DOHH2 (cell line): Measurements from ENCODE around the gene ANXA3.
A peak's percentile ranks its signal among the peaks of the same experiment; 100 is the strongest.

ENCODE experiments used
- H3F3A ChIP-seq: fragments of 200-600 bp; sonication (generic), shearing (Covaris generic); 2 replicates; pipeline ENCODE4 v1.6.0; 2016; ENCODE audit warnings: antibody characterized with exemption, mild to moderate bottlenecking; ENCODE audit not compliant: control insufficient read depth, insufficient read depth
- H3K27ac ChIP-seq: fragments of 200-600 bp; sonication (generic); 2 replicates; pipeline ENCODE4 v1.5.1; 2014; ENCODE audit warnings: low read depth, mild to moderate bottlenecking, low read length, moderate library complexity
- H3K27me3 ChIP-seq: fragments of 200-600 bp; sonication (generic); 2 replicates; pipeline ENCODE4 v1.6.1; 2014; ENCODE audit warnings: mild to moderate bottlenecking, low read length, mixed read lengths; ENCODE audit not compliant: control insufficient read depth
- H3K36me3 ChIP-seq: fragments of 200-600 bp; sonication (generic); 2 replicates; pipeline ENCODE4 v1.6.1; 2014; ENCODE audit warnings: mild to moderate bottlenecking, low read length, moderate library complexity, mixed read lengths; ENCODE audit not compliant: control insufficient read depth
- H3K4me1 ChIP-seq: fragments of 200-600 bp; sonication (generic); 2 replicates; pipeline ENCODE4 v1.6.1; 2014; ENCODE audit warnings: mild to moderate bottlenecking, low read length, mixed read lengths; ENCODE audit not compliant: control insufficient read depth
- H3K4me2 ChIP-seq: fragments of 200-600 bp; sonication (generic); 2 replicates; pipeline ENCODE4 v1.6.0; 2014; ENCODE audit warnings: mild to moderate bottlenecking, low read length, moderate library complexity
- H3K4me3 ChIP-seq: fragments of 200-600 bp; sonication (generic); 2 replicates; pipeline ENCODE4 v1.5.1; 2014; ENCODE audit warnings: mild to moderate bottlenecking, low read length, mixed read lengths
- H3K79me2 ChIP-seq: fragments of 200-600 bp; sonication (generic); 2 replicates; pipeline ENCODE4 v1.6.1; 2014; ENCODE audit warnings: mild to moderate bottlenecking, low read length, mixed read lengths; ENCODE audit not compliant: control insufficient read depth
- H3K9me2 ChIP-seq: fragments of 200-600 bp; sonication (generic); replicated peaks from 2 replicates; pipeline ENCODE4 v1.6.1; 2014; ENCODE audit warnings: mild to moderate bottlenecking, low read length, mixed read lengths; ENCODE audit not compliant: control insufficient read depth
- H3K9me3 ChIP-seq: fragments of 200-600 bp; sonication (generic); 2 replicates; pipeline ENCODE4 v1.6.1; 2014; ENCODE audit warnings: antibody characterized with exemption, low read length, mixed read lengths; ENCODE audit not compliant: control insufficient read depth, insufficient read depth
- H4K20me1 ChIP-seq: fragments of 200-600 bp; sonication (generic); 2 replicates; pipeline ENCODE4 v1.6.0; 2014; ENCODE audit warnings: low read depth, mild to moderate bottlenecking, antibody characterized with exemption, low read length, moderate library complexity; ENCODE audit not compliant: control insufficient read depth, insufficient read depth
- CTCF ChIP-seq: fragments of 200-600 bp; sonication (generic); IDR thresholded peaks from one replicate; pipeline ENCODE4 v1.5.1; 2014; ENCODE audit warnings: antibody characterized with exemption, mild to moderate bottlenecking, low read depth, low read length; ENCODE audit not compliant: poor library complexity, severe bottlenecking
- EZH2phosphoT487 ChIP-seq: fragments of 200-600 bp; sonication (generic); IDR thresholded peaks from 2 replicates; pipeline ENCODE4 v1.6.1; 2017; ENCODE audit warnings: borderline replicate concordance, mild to moderate bottlenecking, antibody characterized with exemption, low read length, moderate library complexity, mixed read lengths

The ANXA3 gene

GRCh38 chr4:78638337-78639172 lies 87.0 kb downstream of the ANXA3 start:
- peak overlapping the region; percentile 5; the same call in 1 of the 2 replicates for H3K4me2 ChIP-seq
- no peaks in the 10 kb centered on the region for H3K9me3 ChIP-seq
- TF ChIP-seq CTCF (no peak), EZH2phosphoT487 (no peak)
- H3K27ac ChIP-seq, result no peak overlapping the region
- peaks cover 10% of the 10 kb centered on the region for H3K4me1 ChIP-seq
- H3F3A ChIP-seq, result no peaks in the 10 kb centered on the region
- H3K79me2 ChIP-seq, result no peaks in the 10 kb centered on the region
- H3K4me3 ChIP-seq, result no peak overlapping the region
- no peaks in the 10 kb centered on the region for H3K27me3 ChIP-seq
- no peaks in the 10 kb centered on the region for H3K36me3 ChIP-seq
- H3K9me2 ChIP-seq, result no peaks in the 10 kb centered on the region
- H4K20me1 ChIP-seq, result no peaks in the 10 kb centered on the region

GRCh38 chr4:78640714-78641113 lies 89.1 kb downstream of the ANXA3 start:
- no peaks in the 10 kb centered on the region for H3K27me3 ChIP-seq
- H3K9me3 ChIP-seq, result no peaks in the 10 kb centered on the region
- no peaks in the 10 kb centered on the region for H3K9me2 ChIP-seq
- peaks cover 10% of the 10 kb centered on the region for H3K4me1 ChIP-seq
- TF ChIP-seq EZH2phosphoT487 (no peak), CTCF (no peak)
- H3K79me2 ChIP-seq, result no peaks in the 10 kb centered on the region
- no peaks in the 10 kb centered on the region for H3K36me3 ChIP-seq
- H3F3A ChIP-seq, result no peaks in the 10 kb centered on the region
- no peaks in the 10 kb centered on the region for H4K20me1 ChIP-seq
- no peak overlapping the region for H3K4me2 ChIP-seq
- H3K4me3 ChIP-seq, result no peak overlapping the region
- no peak overlapping the region for H3K27ac ChIP-seq

GRCh38 chr4:78642934-78643333 lies 91.4 kb downstream of the ANXA3 start:
- H3F3A ChIP-seq, result no peaks in the 10 kb centered on the region
- no peaks in the 10 kb centered on the region for H3K27me3 ChIP-seq
- TF ChIP-seq CTCF (no peak), EZH2phosphoT487 (no peak)
- no peak overlapping the region for H3K4me3 ChIP-seq
- H3K9me2 ChIP-seq, result no peaks in the 10 kb centered on the region
- H3K9me3 ChIP-seq, result no peaks in the 10 kb centered on the region
- H3K4me1 ChIP-seq, result peaks cover 14% of the 10 kb centered on the region
- no peaks in the 10 kb centered on the region for H3K36me3 ChIP-seq
- no peak overlapping the region for H3K27ac ChIP-seq
- H3K4me2 ChIP-seq, result no peak overlapping the region
- H3K79me2 ChIP-seq, result no peaks in the 10 kb centered on the region
- no peaks in the 10 kb centered on the region for H4K20me1 ChIP-seq
